ENCODE data around the gene MB21D2. TPM values are rescaled to one million over a fixed set of nuclear protein-coding genes. Genes with fewer than 3 reads are reported as not detected.

MB21D2 gene
- total and polyA plus RNA-seq, 2 of the 8 experiments (the other 6 are each of a cell fraction or from before 2014, with no cell fraction given) = 10.0 to 21.0 TPM

DNA sequence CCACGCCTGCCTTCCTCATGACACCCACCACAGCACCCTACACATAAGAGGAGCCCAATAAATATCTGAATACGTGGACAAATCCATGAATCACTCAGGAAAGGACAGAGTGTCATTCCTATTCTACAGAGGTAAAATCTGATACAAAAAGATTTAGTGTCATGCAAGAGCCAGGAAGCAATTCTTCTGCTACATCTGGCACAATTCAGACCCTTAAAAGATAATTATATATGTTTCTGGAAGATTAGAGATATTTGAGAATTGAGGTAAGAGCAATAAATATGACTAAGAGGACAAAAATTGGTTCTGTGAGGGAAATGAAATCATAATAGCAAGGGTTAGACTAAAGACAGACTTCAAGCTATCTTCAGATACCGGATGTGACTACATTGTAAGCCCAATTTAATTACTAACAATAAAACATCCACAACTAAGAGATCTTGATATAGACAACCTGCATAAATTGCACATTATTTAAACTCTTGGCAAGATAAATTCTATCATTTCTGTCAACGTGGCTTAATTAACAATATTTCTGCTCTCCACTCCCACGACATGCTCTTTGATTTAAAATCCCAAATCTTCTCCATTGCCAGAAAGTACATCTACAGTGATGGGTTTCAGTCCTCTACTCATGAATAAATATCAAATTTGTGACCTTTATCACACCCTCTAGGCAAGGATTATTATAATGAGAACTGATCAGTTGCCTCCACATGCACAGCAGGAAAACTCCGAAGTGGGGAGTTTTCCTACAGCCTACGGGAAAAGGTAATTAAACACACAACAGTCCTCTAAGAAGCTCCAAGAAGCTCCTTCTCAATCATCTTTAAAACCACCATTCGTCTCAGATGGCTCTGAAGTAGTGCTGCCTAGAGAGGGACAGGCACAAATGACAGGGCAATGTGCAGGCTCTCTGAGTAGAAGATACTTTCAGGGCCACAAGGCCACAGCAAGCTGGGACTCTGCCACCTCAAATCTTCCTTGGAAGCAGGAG, 32.6 kb downstream of the MB21D2 start (continued):
- no peak for TF ChIP-seq MAFK (IDR thresholded peaks at IDR 0.05; ENCODE audit: low read depth, low read length)

All from H1 (cell line).